Lung (tissue), 12 donors: ENCODE results near the gene MFF. TPM values are rescaled to one million over a fixed set of nuclear protein-coding genes. Genes with fewer than 3 reads are reported as not detected.

Experiments
- ATAC-seq: fragments of 200-7000 bp; cut with Tn5 transposase; one replicate; pipeline ENCODE4 v1.9.1; 2020; ENCODE audit warnings: moderate number of reproducible peaks; ENCODE audit not compliant: insufficient read depth, low FRiP score
- DNase-seq, 3 donors: peaks; one replicate each; pipeline ENCODE4 v3.0.0-alpha.2; 2013 to 2017
- H3K27ac ChIP-seq, 2 donors: one replicate each; pipeline ENCODE4 v1.5.1; 2013; ENCODE audit warnings: mild to moderate bottlenecking in 2 of 2, moderate library complexity in 2 of 2, control low read depth in 1 of 2, inconsistent platforms in 1 of 2, low read depth in 1 of 2, low read length in 1 of 2
- H3K27me3 ChIP-seq, 3 donors: one replicate each; pipeline ENCODE4 v1.5.1; 2013; ENCODE audit warnings: low read length in 2 of 3; ENCODE audit not compliant: control insufficient read depth in 3 of 3, insufficient read depth in 3 of 3
- H3K36me3 ChIP-seq, 4 donors: one replicate each; pipeline ENCODE4 v1.5.1; 2013; ENCODE audit warnings: low read length in 4 of 4, mild to moderate bottlenecking in 1 of 4, moderate library complexity in 1 of 4; ENCODE audit not compliant: control insufficient read depth in 4 of 4, insufficient read depth in 4 of 4
- H3K4me1 ChIP-seq, 5 donors: one replicate each; pipeline ENCODE4 v1.5.1; 2013; ENCODE audit warnings: low read length in 5 of 5, mild to moderate bottlenecking in 2 of 5, moderate library complexity in 1 of 5; ENCODE audit not compliant: control insufficient read depth in 5 of 5, insufficient read depth in 5 of 5
- H3K4me3 ChIP-seq: one replicate; pipeline ENCODE4 v1.5.1; 2013; ENCODE audit warnings: mild to moderate bottlenecking, control low read depth, moderate library complexity
- H3K9ac ChIP-seq, 2 donors: one replicate each; pipeline ENCODE4 v1.5.1; 2013; ENCODE audit warnings: low read length in 2 of 2, control low read depth in 1 of 2; ENCODE audit not compliant: insufficient read depth in 1 of 2
- H3K9me3 ChIP-seq, 4 donors: one replicate each; pipeline ENCODE4 v1.5.1; 2013; ENCODE audit warnings: low read length in 3 of 4, mild to moderate bottlenecking in 1 of 4, moderate library complexity in 1 of 4; ENCODE audit not compliant: control insufficient read depth in 4 of 4, insufficient read depth in 3 of 4
- CTCF ChIP-seq: IDR thresholded peaks from 2 replicates; pipeline ENCODE4 v1.5.1; 2012; ENCODE audit warnings: mild to moderate bottlenecking; ENCODE audit errors: control extremely low read depth, extremely low read depth
- WGBS, 2 donors: extraction: QIAGEN DNeasy Blood & Tissue Kit; methylation state at CpG; one replicate each; pipeline ENCODE4 v1.1.7; 2013; 5-methylcytosine and 5-hydroxymethylcytosine counted together
- polyA plus RNA-seq, 2 donors: library from polyadenylated mRNA; stranded (reverse); fragments of 200-250 nt; gene quantifications; one replicate each; pipeline ENCODE4 v1.2.1, GENCODE V29; 2013
- total RNA-seq, 2 donors: library from RNA; depleted of rRNA in 1 of 2; stranded (reverse); fragments of >200 nt in 1 of 2; gene quantifications; one replicate each; pipeline ENCODE4 v1.2.1, GENCODE V29; 2014 to 2021
- donor health status: control.
- donor health status: control.
- donor health status: Bipolar disorder and iron deficiency.
- donor health status: healthy.
- donor health status: DM: yes; HTN: yes; CAD: no.

Gene MFF
- total and polyA plus RNA-seq, 4 donors: 47.0 to 90.6 (median 67.6) TPM

- WGBS, 2 donors: 77 to 86% methylated on average over 3 of the region's 3 CpGs
- H3K4me1 ChIP-seq: no peaks in the 10 kb centered on the region
- TF ChIP-seq CTCF: no peak
- no peak overlapping the region for H3K4me3 ChIP-seq
- no peak for ATAC-seq
- no peak overlapping the region for H3K9ac ChIP-seq
- H3K27me3 ChIP-seq: no peaks in the 10 kb centered on the region
- DNase-seq: no peak
- H3K27ac ChIP-seq: no peak overlapping the region
- no peaks in the 10 kb centered on the region for H3K36me3 ChIP-seq
- H3K9me3 ChIP-seq: no peaks in the 10 kb centered on the region
Observed at GRCh38 chr2:227389231-227389630, 64.2 kb downstream of the MFF start.

GRCh38 chr2:227389661-227390060 is 64.6 kb downstream of the MFF start:
- 96 to 97% methylated on average over 7 of the region's 7 CpGs for WGBS, 2 donors
- TF ChIP-seq CTCF: no peak
- ATAC-seq: no peak

GRCh38 chr2:227390468-227391256 is 65.6 kb downstream of the MFF start:
- Histone ChIP-seq H3K36me3 (no peaks in the 10 kb centered on the region), H3K9me3 (no peaks in the 10 kb centered on the region), H3K4me1 (no peaks in the 10 kb centered on the region), H3K27me3 (no peaks in the 10 kb centered on the region), H3K4me3 (no peak overlapping the region), H3K9ac (no peak overlapping the region), H3K27ac (no peak overlapping the region)
- DNase-seq (no peak), ATAC-seq (no peak)
- WGBS, 2 donors: 86 to 88% methylated on average over 17 of the region's 17 CpGs
- no peak for TF ChIP-seq CTCF

More at GRCh38 chr2:227389661-227390060, 64.6 kb downstream of the MFF start:
- DNase-seq: no peak
- no peak overlapping the region for H3K27ac ChIP-seq
- H3K9me3 ChIP-seq: no peaks in the 10 kb centered on the region
- no peaks in the 10 kb centered on the region for H3K36me3 ChIP-seq
- no peaks in the 10 kb centered on the region for H3K4me1 ChIP-seq
- H3K9ac ChIP-seq: no peak overlapping the region
- H3K4me3 ChIP-seq: no peak overlapping the region
- H3K27me3 ChIP-seq: no peaks in the 10 kb centered on the region
